ENCODE measurements around the gene FOLR1.
"Not testable (repeated sequence)": the region's sequence is repeated elsewhere in the genome, so short reads cannot be mapped to it uniquely, and the experiment has no call there.

Gene FOLR1

GRCh38 chr11:72180892-72181552 lies 10.9 kb upstream of the FOLR1 start:
- H3K9me3 ChIP-seq (ENCODE audit: control insufficient read depth, low read length); H3K4me3 ChIP-seq (ENCODE audit: insufficient read depth, low read depth, low read length); H3K36me3 ChIP-seq (ENCODE audit: control insufficient read depth, insufficient read depth, low read length); H3K27ac ChIP-seq (ENCODE audit: insufficient read depth, low read depth, low read length, poor library complexity, severe bottlenecking); H3K4me1 ChIP-seq (ENCODE audit: control insufficient read depth, insufficient read depth, low read length); H3K27me3 ChIP-seq (ENCODE audit: control insufficient read depth, insufficient read depth, low read length, poor library complexity, severe bottlenecking): not testable (repeated sequence)
- WGBS, 2 experiments, result 84 to 85% methylated on average over 6 to 7 of the region's 7 CpGs

- H3K4me1 ChIP-seq (ENCODE audit: control insufficient read depth, insufficient read depth, low read length); H3K4me3 ChIP-seq (ENCODE audit: insufficient read depth, low read depth, low read length); H3K27ac ChIP-seq (ENCODE audit: insufficient read depth, low read depth, low read length, poor library complexity, severe bottlenecking); H3K36me3 ChIP-seq (ENCODE audit: control insufficient read depth, insufficient read depth, low read length); H3K9me3 ChIP-seq (ENCODE audit: control insufficient read depth, low read length); H3K27me3 ChIP-seq (ENCODE audit: control insufficient read depth, insufficient read depth, low read length, poor library complexity, severe bottlenecking): not testable (repeated sequence)
- WGBS, 2 experiments, result 78 to 82% methylated on average over 3 of the region's 3 CpGs
Measured at GRCh38 chr11:72181553-72181958, 10.4 kb upstream of the FOLR1 start.

- Histone ChIP-seq H3K27ac (ENCODE audit: insufficient read depth, low read depth, low read length, poor library complexity, severe bottlenecking) (no peak overlapping the region), H3K4me3 (ENCODE audit: insufficient read depth, low read depth, low read length) (no peak overlapping the region), H3K4me1 (ENCODE audit: control insufficient read depth, insufficient read depth, low read length) (peaks cover 21% of the 10 kb centered on the region), H3K36me3 (ENCODE audit: control insufficient read depth, insufficient read depth, low read length) (no peaks in the 10 kb centered on the region), H3K27me3 (ENCODE audit: control insufficient read depth, insufficient read depth, low read length, poor library complexity, severe bottlenecking) (no peaks in the 10 kb centered on the region), H3K9me3 (ENCODE audit: control insufficient read depth, low read length) (no peaks in the 10 kb centered on the region)
- no CpG with 5 or more reads among the region's 1 CpG for WGBS, 2 experiments
Measured at GRCh38 chr11:72188267-72188666, 3.7 kb upstream of the FOLR1 start.

GRCh38 chr11:72189455-72190250 lies 2.3 kb upstream of the FOLR1 start:
- H3K27ac ChIP-seq (ENCODE audit: insufficient read depth, low read depth, low read length, poor library complexity, severe bottlenecking), result no peak overlapping the region
- no peak overlapping the region for H3K4me3 ChIP-seq (ENCODE audit: insufficient read depth, low read depth, low read length)
- no peaks in the 10 kb centered on the region for H3K9me3 ChIP-seq (ENCODE audit: control insufficient read depth, low read length)
- H3K27me3 ChIP-seq (ENCODE audit: control insufficient read depth, insufficient read depth, low read length, poor library complexity, severe bottlenecking), result no peaks in the 10 kb centered on the region
- H3K4me1 ChIP-seq (ENCODE audit: control insufficient read depth, insufficient read depth, low read length), result peaks cover 21% of the 10 kb centered on the region
- WGBS, 2 experiments, result 77 to 78% methylated on average over 3 of the region's 3 CpGs
- no peaks in the 10 kb centered on the region for H3K36me3 ChIP-seq (ENCODE audit: control insufficient read depth, insufficient read depth, low read length)

GRCh38 chr11:72190631-72191071 lies 1.3 kb upstream of the FOLR1 start:
- WGBS, 2 experiments, result 77 to 78% methylated on average over 5 of the region's 5 CpGs
- no peaks in the 10 kb centered on the region for H3K9me3 ChIP-seq (ENCODE audit: control insufficient read depth, low read length)
- H3K36me3 ChIP-seq (ENCODE audit: control insufficient read depth, insufficient read depth, low read length), result no peaks in the 10 kb centered on the region
- H3K4me3 ChIP-seq (ENCODE audit: insufficient read depth, low read depth, low read length), result no peak overlapping the region
- peaks cover 21% of the 10 kb centered on the region for H3K4me1 ChIP-seq (ENCODE audit: control insufficient read depth, insufficient read depth, low read length)
- no peak overlapping the region for H3K27ac ChIP-seq (ENCODE audit: insufficient read depth, low read depth, low read length, poor library complexity, severe bottlenecking)
- H3K27me3 ChIP-seq (ENCODE audit: control insufficient read depth, insufficient read depth, low read length, poor library complexity, severe bottlenecking), result no peaks in the 10 kb centered on the region

GRCh38 chr11:72195518-72196270 lies 3.8 kb downstream of the FOLR1 start:
- WGBS, 2 experiments, result 91 to 94% methylated on average over 12 of the region's 12 CpGs
- H3K27me3 ChIP-seq (ENCODE audit: control insufficient read depth, insufficient read depth, low read length, poor library complexity, severe bottlenecking), result no peaks in the 10 kb centered on the region
- H3K27ac ChIP-seq (ENCODE audit: insufficient read depth, low read depth, low read length, poor library complexity, severe bottlenecking), result no peak overlapping the region
- H3K4me1 ChIP-seq (ENCODE audit: control insufficient read depth, insufficient read depth, low read length), result peaks cover 8% of the 10 kb centered on the region
- H3K9me3 ChIP-seq (ENCODE audit: control insufficient read depth, low read length), result no peaks in the 10 kb centered on the region
- H3K36me3 ChIP-seq (ENCODE audit: control insufficient read depth, insufficient read depth, low read length), result no peaks in the 10 kb centered on the region
- H3K4me3 ChIP-seq (ENCODE audit: insufficient read depth, low read depth, low read length), result no peak overlapping the region

GRCh38 chr11:72201445-72201844 lies 9.5 kb downstream of the FOLR1 start:
- H3K4me1 ChIP-seq (ENCODE audit: control insufficient read depth, insufficient read depth, low read length); H3K27ac ChIP-seq (ENCODE audit: insufficient read depth, low read depth, low read length, poor library complexity, severe bottlenecking); H3K36me3 ChIP-seq (ENCODE audit: control insufficient read depth, insufficient read depth, low read length); H3K9me3 ChIP-seq (ENCODE audit: control insufficient read depth, low read length); H3K27me3 ChIP-seq (ENCODE audit: control insufficient read depth, insufficient read depth, low read length, poor library complexity, severe bottlenecking); H3K4me3 ChIP-seq (ENCODE audit: insufficient read depth, low read depth, low read length): not testable (repeated sequence)
- WGBS, 2 experiments, result 94 to 95% methylated on average over 38 to 42 of the region's 43 CpGs

GRCh38 chr11:72202571-72202970 lies 10.6 kb downstream of the FOLR1 start:
- Histone ChIP-seq H3K4me3 (ENCODE audit: insufficient read depth, low read depth, low read length) (no peak overlapping the region), H3K27ac (ENCODE audit: insufficient read depth, low read depth, low read length, poor library complexity, severe bottlenecking) (no peak overlapping the region), H3K36me3 (ENCODE audit: control insufficient read depth, insufficient read depth, low read length) (no peaks in the 10 kb centered on the region), H3K4me1 (ENCODE audit: control insufficient read depth, insufficient read depth, low read length) (no peaks in the 10 kb centered on the region), H3K27me3 (ENCODE audit: control insufficient read depth, insufficient read depth, low read length, poor library complexity, severe bottlenecking) (no peaks in the 10 kb centered on the region), H3K9me3 (ENCODE audit: control insufficient read depth, low read length) (no peaks in the 10 kb centered on the region)
- 94% methylated on average over 6 of the region's 6 CpGs for WGBS, 2 experiments

GRCh38 chr11:72203163-72203562 lies 11.2 kb downstream of the FOLR1 start:
- Histone ChIP-seq H3K4me1 (ENCODE audit: control insufficient read depth, insufficient read depth, low read length) (no peaks in the 10 kb centered on the region), H3K27ac (ENCODE audit: insufficient read depth, low read depth, low read length, poor library complexity, severe bottlenecking) (no peak overlapping the region), H3K9me3 (ENCODE audit: control insufficient read depth, low read length) (no peaks in the 10 kb centered on the region), H3K36me3 (ENCODE audit: control insufficient read depth, insufficient read depth, low read length) (no peaks in the 10 kb centered on the region), H3K27me3 (ENCODE audit: control insufficient read depth, insufficient read depth, low read length, poor library complexity, severe bottlenecking) (no peaks in the 10 kb centered on the region), H3K4me3 (ENCODE audit: insufficient read depth, low read depth, low read length) (no peak overlapping the region)
- 74 to 93% methylated on average over 2 of the region's 2 CpGs for WGBS, 2 experiments

- H3K27ac ChIP-seq (ENCODE audit: insufficient read depth, low read depth, low read length, poor library complexity, severe bottlenecking), result no peak overlapping the region
- no peaks in the 10 kb centered on the region for H3K36me3 ChIP-seq (ENCODE audit: control insufficient read depth, insufficient read depth, low read length)
- no peak overlapping the region for H3K4me3 ChIP-seq (ENCODE audit: insufficient read depth, low read depth, low read length)
- no peaks in the 10 kb centered on the region for H3K27me3 ChIP-seq (ENCODE audit: control insufficient read depth, insufficient read depth, low read length, poor library complexity, severe bottlenecking)
- H3K9me3 ChIP-seq (ENCODE audit: control insufficient read depth, low read length), result no peaks in the 10 kb centered on the region
- H3K4me1 ChIP-seq (ENCODE audit: control insufficient read depth, insufficient read depth, low read length), result no peaks in the 10 kb centered on the region
Measured at GRCh38 chr11:72204886-72205285, 12.9 kb downstream of the FOLR1 start.
